Body of pancreas (tissue), 4 donors: Measurements from ENCODE around the gene PRF1. TPM values are rescaled to one million over a fixed set of nuclear protein-coding genes. Genes with fewer than 3 reads are reported as not detected.

ENCODE experiments used
- ATAC-seq: fragments of 150-250 bp; one replicate; pipeline ENCODE4 v1.9.1; 2016
- DNase-seq, 4 donors: peaks; one replicate each; pipeline ENCODE4 v3.0.0-alpha.2; 2019
- H3K27ac ChIP-seq, 4 donors: fragments of 200-600 bp; sonication (generic); 1 replicate in 3 of 4; 2 replicates in 1 of 4; pipeline versions ENCODE4 v1.5.1 to v1.6.1; 2016 to 2019; ENCODE audit warnings: mild to moderate bottlenecking in 1 of 4, mixed read lengths in 1 of 4, moderate library complexity in 1 of 4
- H3K27me3 ChIP-seq, 2 donors: fragments of 200-600 bp; sonication (generic); one replicate each; pipeline ENCODE4 v1.6.0; 2016; ENCODE audit warnings: mild to moderate bottlenecking in 1 of 2
- H3K36me3 ChIP-seq, 2 donors: fragments of 200-600 bp; sonication (generic); replicated peaks in 1 of 2; 2 replicates each; pipeline ENCODE4 v1.5.1; 2016; ENCODE audit warnings: low read depth in 2 of 2; ENCODE audit not compliant: insufficient read depth in 1 of 2
- H3K4me1 ChIP-seq: fragments of 200-600 bp; sonication (generic); one replicate; pipeline ENCODE4 v1.6.0; 2016
- H3K4me3 ChIP-seq, 2 donors: fragments of 200-600 bp; sonication (generic); 1 replicate in 1 of 2; 2 replicates in 1 of 2; pipeline ENCODE4 v1.5.1; 2016 to 2019
- H3K9me3 ChIP-seq, 3 donors: fragments of 200-600 bp; sonication (generic); 1 replicate in 2 of 3; 2 replicates in 1 of 3; pipeline ENCODE4 v1.5.1; 2016
- CTCF ChIP-seq, 7 experiments: fragments of 450-650 bp in 4 of 7; fragments of 200-600 bp in 3 of 7; sonication (generic) in 3 of 7; IDR thresholded peaks; one replicate each; pipeline ENCODE4 v1.5.1; 2016 to 2019; ENCODE audit warnings: antibody characterized with exemption in 7 of 7
- POLR2A ChIP-seq, 3 donors: fragments of 450-650 bp; IDR thresholded peaks; one replicate each; pipeline ENCODE4 v1.6.1; 2016; ENCODE audit warnings: antibody characterized with exemption in 3 of 3, mild to moderate bottlenecking in 2 of 3
- WGBS, 2 donors: methylation state at CpG; one replicate each; pipeline ENCODE4 v1.1.5; 2017; 5-methylcytosine and 5-hydroxymethylcytosine counted together
- intact Hi-C: fragments of 100-400 bp; cut with DNase I; formaldehyde crosslinking; loops from one replicate; pipeline ENCODE4 v1.15.1; 2023
- total RNA-seq, 2 donors: library from RNA; depleted of rRNA; stranded (reverse); fragments of >200 nt; gene quantifications; one replicate each; pipeline ENCODE4 v1.1.0, GENCODE V29; 2016

PRF1 gene
- total RNA-seq, 2 donors from 2014 or later: 2.1 to 6.3 TPM

GRCh38 chr10:70555371-70555770, 47.2 kb downstream of the PRF1 start:
- H3K27ac ChIP-seq: no peak overlapping the region
- intact Hi-C loops: loop anchor here (10.0 kb wide), 1 partner anchor 729 kb away; no protein-coding TSS in a partner anchor
- H3K36me3 ChIP-seq: no peaks in the 10 kb centered on the region
- DNase-seq (no peak), ATAC-seq (no peak)
- 72 to 80% methylated on average over 11 of the region's 11 CpGs for WGBS, 2 donors
- H3K4me1 ChIP-seq: no peaks in the 10 kb centered on the region
- H3K27me3 ChIP-seq: no peaks in the 10 kb centered on the region
- H3K4me3 ChIP-seq: no peak overlapping the region
- TF ChIP-seq POLR2A (IDR thresholded peaks at IDR 0.05) (no peak), CTCF (IDR thresholded peaks at IDR 0.05) (no peak)
- no peaks in the 10 kb centered on the region for H3K9me3 ChIP-seq

- no peak for DNase-seq
- H3K27ac ChIP-seq: no peak overlapping the region
- no peak overlapping the region for H3K4me3 ChIP-seq
- H3K9me3 ChIP-seq: no peaks in the 10 kb centered on the region
- H3K27me3 ChIP-seq: no peaks in the 10 kb centered on the region
- intact Hi-C loops: loop anchor here (10.0 kb wide), 1 partner anchor 732 kb away; no protein-coding TSS in a partner anchor
- ATAC-seq: no peak
- no peaks in the 10 kb centered on the region for H3K4me1 ChIP-seq
- WGBS, 2 donors: 79 to 80% methylated on average over 6 of the region's 6 CpGs
- TF ChIP-seq CTCF (IDR thresholded peaks at IDR 0.05): no peak
- TF ChIP-seq POLR2A (IDR thresholded peaks at IDR 0.05): no peak
- no peaks in the 10 kb centered on the region for H3K36me3 ChIP-seq
These were observed 50.0 kb downstream of the PRF1 start for GRCh38 chr10:70552586-70552985.

GRCh38 chr10:70551971-70552422, 50.5 kb downstream of the PRF1 start:
- H3K36me3 ChIP-seq: no peaks in the 10 kb centered on the region
- intact Hi-C loops: loop anchor here (10.0 kb wide), 1 partner anchor 733 kb away; no protein-coding TSS in a partner anchor
- H3K4me1 ChIP-seq: no peaks in the 10 kb centered on the region
- no peaks in the 10 kb centered on the region for H3K27me3 ChIP-seq
- H3K27ac ChIP-seq: no peak overlapping the region
- ATAC-seq (no peak), DNase-seq (peak in 1 of 4 donors; percentile 21)
- WGBS, 2 donors: 60 to 77% methylated on average over 19 of the region's 19 CpGs
- TF ChIP-seq POLR2A (IDR thresholded peaks at IDR 0.05): no peak
- TF ChIP-seq CTCF (IDR thresholded peaks at IDR 0.05): no peak
- no peak overlapping the region for H3K4me3 ChIP-seq
- no peaks in the 10 kb centered on the region for H3K9me3 ChIP-seq

GRCh38 chr10:70551466-70551865, 51.1 kb downstream of the PRF1 start:
- H3K9me3 ChIP-seq: no peaks in the 10 kb centered on the region
- H3K4me1 ChIP-seq: no peaks in the 10 kb centered on the region
- no peaks in the 10 kb centered on the region for H3K36me3 ChIP-seq
- TF ChIP-seq POLR2A (IDR thresholded peaks at IDR 0.05): no peak
- no peak for TF ChIP-seq CTCF (IDR thresholded peaks at IDR 0.05)
- H3K27me3 ChIP-seq: no peaks in the 10 kb centered on the region
- H3K4me3 ChIP-seq: no peak overlapping the region
- intact Hi-C loops: loop anchor here (10.0 kb wide), 1 partner anchor 733 kb away; no protein-coding TSS in a partner anchor
- DNase-seq (no peak), ATAC-seq (no peak)
- WGBS, 2 donors: 28 to 54% methylated on average over 2 of the region's 2 CpGs
- H3K27ac ChIP-seq: no peak overlapping the region

GRCh38 chr10:70550459-70550858, 52.1 kb downstream of the PRF1 start:
- Histone ChIP-seq H3K9me3 (no peaks in the 10 kb centered on the region), H3K4me1 (no peaks in the 10 kb centered on the region), H3K27ac (no peak overlapping the region), H3K36me3 (no peaks in the 10 kb centered on the region), H3K27me3 (no peaks in the 10 kb centered on the region), H3K4me3 (no peak overlapping the region)
- intact Hi-C loops: loop anchor here (10.0 kb wide), 1 partner anchor 734 kb away; no protein-coding TSS in a partner anchor
- 65 to 73% methylated on average over 6 of the region's 6 CpGs for WGBS, 2 donors
- no peak for DNase-seq
- no peak for TF ChIP-seq CTCF (IDR thresholded peaks at IDR 0.05)
- no peak for ATAC-seq
